Liver (tissue), 9 donors: ENCODE data around the gene SENP7. TPM values are rescaled to one million over a fixed set of nuclear protein-coding genes. Genes with fewer than 3 reads are reported as not detected.

Source experiments
- DNase-seq: peaks from one replicate; pipeline ENCODE4 v3.0.0-alpha.2; 2017; ENCODE audit warnings: low spot score
- H3K27ac ChIP-seq, 2 donors: one replicate each; pipeline ENCODE4 v1.7.0; 2013; ENCODE audit warnings: inconsistent platforms in 2 of 2, low read length in 2 of 2, control low read depth in 1 of 2, low read depth in 1 of 2, mild to moderate bottlenecking in 1 of 2
- H3K27me3 ChIP-seq, 4 donors: one replicate each; pipeline versions ENCODE4 v1.6.1 to v1.7.0; 2013; ENCODE audit warnings: low read length in 3 of 4, inconsistent platforms in 1 of 4, mild to moderate bottlenecking in 1 of 4, moderate library complexity in 1 of 4; ENCODE audit not compliant: control insufficient read depth in 4 of 4, insufficient read depth in 4 of 4
- H3K36me3 ChIP-seq, 4 donors: one replicate each; pipeline versions ENCODE4 v1.6.1 to v1.7.0; 2013; ENCODE audit warnings: low read length in 3 of 4, mild to moderate bottlenecking in 3 of 4, low read depth in 1 of 4, moderate library complexity in 1 of 4; ENCODE audit not compliant: control insufficient read depth in 4 of 4, insufficient read depth in 3 of 4
- H3K4me1 ChIP-seq, 4 donors: one replicate each; pipeline versions ENCODE4 v1.6.1 to v1.7.0; 2013; ENCODE audit warnings: low read length in 3 of 4, mild to moderate bottlenecking in 3 of 4, moderate library complexity in 1 of 4; ENCODE audit not compliant: control insufficient read depth in 4 of 4, insufficient read depth in 4 of 4
- H3K4me3 ChIP-seq, 3 donors: one replicate each; pipeline versions ENCODE4 v1.6.1 to v1.7.0; 2013; ENCODE audit warnings: low read length in 3 of 3, control low read depth in 1 of 3, low read depth in 1 of 3, mild to moderate bottlenecking in 1 of 3
- H3K9ac ChIP-seq, 2 donors: one replicate each; pipeline ENCODE4 v1.7.0; 2013; ENCODE audit warnings: low read length in 2 of 2, mild to moderate bottlenecking in 2 of 2, moderate library complexity in 2 of 2, control low read depth in 1 of 2, low read depth in 1 of 2
- H3K9me3 ChIP-seq, 4 donors: one replicate each; pipeline versions ENCODE4 v1.6.1 to v1.7.0; 2013; ENCODE audit warnings: low read length in 3 of 4; ENCODE audit not compliant: control insufficient read depth in 4 of 4
- ATF3 ChIP-seq: IDR thresholded peaks from 2 replicates; pipeline ENCODE4 v1.6.1; 2016; ENCODE audit warnings: antibody characterized with exemption
- CTCF ChIP-seq: fragments of 150-350 bp; IDR thresholded peaks from 2 replicates; pipeline ENCODE4 v1.5.1; 2017; ENCODE audit warnings: improper control_type of control experiment, low read depth, low read length; ENCODE audit not compliant: missing input control
- EGR1 ChIP-seq, 2 donors: IDR thresholded peaks; 2 replicates each; pipeline ENCODE4 v1.6.1; 2016 to 2018; ENCODE audit warnings: antibody characterized with exemption in 2 of 2, low read depth in 2 of 2
- FOXA1 ChIP-seq: IDR thresholded peaks from 2 replicates; pipeline ENCODE4 v1.6.1; 2016; ENCODE audit warnings: antibody characterized with exemption
- FOXA2 ChIP-seq: IDR thresholded peaks from 2 replicates; pipeline ENCODE4 v1.6.1; 2016; ENCODE audit warnings: antibody characterized with exemption
- GABPA ChIP-seq, 2 donors: IDR thresholded peaks in 1 of 2; conservative IDR thresholded peaks in 1 of 2; 2 replicates each; pipeline ENCODE4 v1.6.1; 2016; ENCODE audit warnings: antibody characterized with exemption in 2 of 2, mild to moderate bottlenecking in 1 of 2, moderate library complexity in 1 of 2
- HNF4A ChIP-seq, 2 donors: conservative IDR thresholded peaks; 2 replicates each; pipeline ENCODE4 v1.6.1; 2016; ENCODE audit warnings: antibody characterized with exemption in 2 of 2, mild to moderate bottlenecking in 2 of 2
- HNF4G ChIP-seq: IDR thresholded peaks from 2 replicates; pipeline ENCODE4 v1.6.1; 2016; ENCODE audit warnings: antibody characterized with exemption
- JUND ChIP-seq, 2 donors: IDR thresholded peaks; 2 replicates each; pipeline ENCODE4 v1.6.1; 2016; ENCODE audit warnings: antibody characterized with exemption in 2 of 2
- NR2F2 ChIP-seq: IDR thresholded peaks from 2 replicates; pipeline ENCODE4 v1.6.1; 2016; ENCODE audit warnings: antibody characterized with exemption
- RAD21 ChIP-seq, 2 donors: IDR thresholded peaks; 2 replicates each; pipeline ENCODE4 v1.6.1; 2016; ENCODE audit warnings: antibody characterized with exemption in 2 of 2, mild to moderate bottlenecking in 2 of 2
- REST ChIP-seq: IDR thresholded peaks from 2 replicates; pipeline ENCODE4 v1.6.1; 2016; ENCODE audit warnings: antibody characterized with exemption, mild to moderate bottlenecking
- RXRA ChIP-seq, 2 donors: IDR thresholded peaks; 2 replicates each; pipeline ENCODE4 v1.6.1; 2017 to 2018; ENCODE audit warnings: antibody characterized with exemption in 2 of 2, mild to moderate bottlenecking in 1 of 2
- SP1 ChIP-seq: IDR thresholded peaks from 2 replicates; pipeline ENCODE4 v1.6.1; 2018; ENCODE audit warnings: antibody characterized with exemption, mild to moderate bottlenecking
- TAF1 ChIP-seq: conservative IDR thresholded peaks from 2 replicates; pipeline ENCODE4 v1.6.1; 2016; ENCODE audit warnings: antibody characterized with exemption, mild to moderate bottlenecking
- YY1 ChIP-seq: IDR thresholded peaks from 2 replicates; pipeline ENCODE4 v1.6.1; 2016; ENCODE audit warnings: antibody characterized with exemption, mild to moderate bottlenecking
- ZBTB33 ChIP-seq: IDR thresholded peaks from 2 replicates; pipeline ENCODE4 v1.6.1; 2016; ENCODE audit warnings: antibody characterized with exemption
- WGBS: extraction: QIAGEN DNeasy Blood & Tissue Kit; methylation state at CpG from one replicate; pipeline ENCODE4 v1.1.7; 2013; 5-methylcytosine and 5-hydroxymethylcytosine counted together
- polyA plus RNA-seq, 2 donors: library from polyadenylated mRNA; stranded (reverse) in 1 of 2; unstranded in 1 of 2; fragments of 200-250 nt in 1 of 2; fragments of >200 nt in 1 of 2; fragmentation: Nextera tagmentation in 1 of 2; extraction: Ambion mirVana in 1 of 2; gene quantifications; one replicate each; pipeline versions ENCODE4 v1.2.1 to v1.2.3, GENCODE V29; 2013 to 2015
- total RNA-seq, 2 donors: library from RNA; depleted of rRNA; stranded (reverse); fragments of >200 nt; gene quantifications; one replicate each; pipeline ENCODE4 v1.2.3, GENCODE V29; 2014
- TF ChIP-seq, protein P1 (sequence below): IDR thresholded peaks from 2 replicates; pipeline ENCODE4 v1.6.1; 2016; ENCODE audit warnings: antibody characterized with exemption
- donor health status: healthy.
- donor health status: healthy.
- donor health status: healthy.
- donor health status: healthy.
- donor health status: healthy.

Gene SENP7
- total and polyA plus RNA-seq, 4 donors = 1.9 to 18.5 (median 6.8) TPM

DNA sequence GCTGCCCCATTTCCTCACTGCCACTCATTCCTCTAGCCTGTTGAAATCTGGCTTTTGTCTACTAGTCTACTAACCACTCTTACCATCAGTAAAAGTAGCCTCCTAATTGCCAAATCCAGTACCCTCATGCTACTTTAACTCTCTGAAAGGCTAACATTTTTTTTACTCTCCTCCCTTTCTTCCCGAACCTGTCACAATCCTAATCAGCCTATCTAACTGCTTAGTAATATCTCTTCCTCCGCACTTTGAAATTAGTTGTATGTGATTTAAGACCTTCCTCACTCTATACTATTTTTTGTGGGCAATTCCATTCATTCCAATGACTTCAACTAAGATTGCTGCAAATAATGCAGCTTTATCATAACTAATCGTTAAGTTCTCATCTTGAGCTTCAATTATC is 3.7 kb downstream of the SENP7 start:
- Histone ChIP-seq H3K27me3 (no peaks in the 10 kb centered on the region), H3K4me3 (no peak overlapping the region), H3K9ac (no peak overlapping the region), H3K36me3 (no peaks in the 10 kb centered on the region), H3K4me1 (peaks cover 0 to 8% (median 3%) of the 10 kb centered on the region in 4 donors), H3K27ac (no peak overlapping the region), H3K9me3 (no peaks in the 10 kb centered on the region)
- DNase-seq = no peak
- TF ChIP-seq EGR1 (IDR thresholded peaks at IDR 0.05; ENCODE audit: low read depth in 2 of 2) = no peak
- no peak for TF ChIP-seq YY1
- TF ChIP-seq, protein P1, sequence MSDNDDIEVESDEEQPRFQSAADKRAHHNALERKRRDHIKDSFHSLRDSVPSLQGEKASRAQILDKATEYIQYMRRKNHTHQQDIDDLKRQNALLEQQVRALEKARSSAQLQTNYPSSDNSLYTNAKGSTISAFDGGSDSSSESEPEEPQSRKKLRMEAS = no peak
- no peak for TF ChIP-seq REST
- TF ChIP-seq GABPA (IDR thresholded peaks at IDR 0.05 in 1 of 2, conservative IDR thresholded peaks at IDR 0.05 in 1 of 2) = no peak
- TF ChIP-seq RAD21 (IDR thresholded peaks at IDR 0.05) = no peak
- no peak for TF ChIP-seq FOXA1
- no peak for TF ChIP-seq FOXA2
- TF ChIP-seq ATF3 = no peak
- TF ChIP-seq HNF4A (conservative IDR thresholded peaks at IDR 0.05) = no peak
- no peak for TF ChIP-seq RXRA (IDR thresholded peaks at IDR 0.05)
- no peak for TF ChIP-seq ZBTB33
- TF ChIP-seq JUND (IDR thresholded peaks at IDR 0.05) = no peak
- no peak for TF ChIP-seq TAF1
- TF ChIP-seq NR2F2 = no peak
- no peak for TF ChIP-seq CTCF
- TF ChIP-seq SP1 = no peak
- TF ChIP-seq HNF4G = no peak
- WGBS = 88% methylated on average over 3 of the region's 3 CpGs

DNA sequence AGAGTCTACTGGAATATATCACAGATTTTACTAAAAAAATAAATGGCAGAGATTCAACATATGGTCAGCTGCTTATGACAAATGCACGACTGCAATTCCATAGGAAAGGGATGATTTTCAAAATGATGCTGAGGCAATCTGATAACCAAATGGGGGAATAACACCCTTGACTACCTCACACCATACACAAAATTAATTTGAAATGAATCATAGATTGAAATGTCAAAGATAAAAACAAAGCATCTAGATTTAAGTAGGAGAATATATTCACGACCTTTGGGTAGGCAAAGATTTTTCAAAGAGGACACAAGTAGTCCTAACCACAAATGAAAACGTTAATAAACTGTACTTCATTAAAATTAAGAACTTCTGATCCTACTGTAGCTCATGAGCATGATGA is 11.2 kb downstream of the SENP7 start:
- WGBS = 84% methylated on average over 3 of the region's 3 CpGs
- Histone ChIP-seq H3K27me3 (no peaks in the 10 kb centered on the region), H3K4me3 (no peak overlapping the region), H3K9me3 (no peaks in the 10 kb centered on the region), H3K36me3 (peaks cover 0 to 3% (median 1%) of the 10 kb centered on the region in 4 donors), H3K9ac (no peak overlapping the region), H3K27ac (no peak overlapping the region), H3K4me1 (no peaks in the 10 kb centered on the region)
- DNase-seq = no peak
- TF ChIP-seq NR2F2 (no peak), REST (no peak), RXRA (IDR thresholded peaks at IDR 0.05) (no peak), FOXA2 (no peak), RAD21 (IDR thresholded peaks at IDR 0.05) (no peak), JUND (IDR thresholded peaks at IDR 0.05) (no peak), EGR1 (IDR thresholded peaks at IDR 0.05; ENCODE audit: low read depth in 2 of 2) (no peak), FOXA1 (no peak), YY1 (no peak), HNF4A (conservative IDR thresholded peaks at IDR 0.05) (no peak), ATF3 (no peak), SP1 (no peak)
- TF ChIP-seq, protein P1 = no peak
